ENCODE measurements around the gene LARGE1. TPM values are rescaled to one million over a fixed set of nuclear protein-coding genes. Genes with fewer than 3 reads are reported as not detected.

Gene LARGE1
- total RNA-seq, 4 donors from 2014 or later, result 24.9 to 51.0 (median 32.7) TPM

- 93 to 94% methylated on average over 4 of the region's 4 CpGs for WGBS, 2 donors
- H3K4me3 ChIP-seq, result no peak overlapping the region
- H3K27ac ChIP-seq, result no peak overlapping the region
- H3K27me3 ChIP-seq, result no peaks in the 10 kb centered on the region
- peaks cover 0 to 3% (median 0%) of the 10 kb centered on the region in 4 donors for H3K9me3 ChIP-seq
- TF ChIP-seq POLR2A (IDR thresholded peaks at IDR 0.05) (no peak), EP300 (IDR thresholded peaks at IDR 0.05) (no peak), CTCF (IDR thresholded peaks at IDR 0.05) (no peak)
- H3K36me3 ChIP-seq, result peaks cover 0 to 12% (median 0%) of the 10 kb centered on the region in 3 donors
- DNase-seq (ENCODE audit: low spot score in 2 of 2), result no peak
- H3K4me1 ChIP-seq, result no peaks in the 10 kb centered on the region
Measured at GRCh38 chr22:33748714-33749113, 171.6 kb downstream of the LARGE1 start.

GRCh38 chr22:33747576-33748180 is 172.6 kb downstream of the LARGE1 start:
- Histone ChIP-seq H3K4me3 (no peak overlapping the region), H3K36me3 (peaks cover 0 to 3% (median 0%) of the 10 kb centered on the region in 3 donors), H3K9me3 (no peaks in the 10 kb centered on the region), H3K27ac (no peak overlapping the region), H3K4me1 (no peaks in the 10 kb centered on the region), H3K27me3 (no peaks in the 10 kb centered on the region)
- TF ChIP-seq POLR2A (IDR thresholded peaks at IDR 0.05) (no peak), EP300 (IDR thresholded peaks at IDR 0.05) (no peak), CTCF (IDR thresholded peaks at IDR 0.05) (no peak)
- DNase-seq (ENCODE audit: low spot score in 2 of 2), result no peak
- 96 to 99% methylated on average over 4 of the region's 4 CpGs for WGBS, 2 donors

- no peak overlapping the region for H3K27ac ChIP-seq
- TF ChIP-seq POLR2A (IDR thresholded peaks at IDR 0.05) (no peak), EP300 (IDR thresholded peaks at IDR 0.05) (no peak), CTCF (IDR thresholded peaks at IDR 0.05) (no peak)
- no peaks in the 10 kb centered on the region for H3K27me3 ChIP-seq
- no peaks in the 10 kb centered on the region for H3K36me3 ChIP-seq
- DNase-seq (ENCODE audit: low spot score in 2 of 2), result no peak
- no peaks in the 10 kb centered on the region for H3K9me3 ChIP-seq
- H3K4me3 ChIP-seq, result no peak overlapping the region
- WGBS, 2 donors, result 83 to 87% methylated on average over 1 of the region's 1 CpG
- no peaks in the 10 kb centered on the region for H3K4me1 ChIP-seq
Measured at GRCh38 chr22:33747029-33747428, 173.2 kb downstream of the LARGE1 start.

GRCh38 chr22:33746501-33746928 is 173.8 kb downstream of the LARGE1 start:
- no peaks in the 10 kb centered on the region for H3K36me3 ChIP-seq
- no peak for DNase-seq (ENCODE audit: low spot score in 2 of 2)
- H3K4me3 ChIP-seq, result no peak overlapping the region
- WGBS, 2 donors, result 87 to 90% methylated on average over 3 of the region's 3 CpGs
- no peak overlapping the region for H3K27ac ChIP-seq
- TF ChIP-seq CTCF (IDR thresholded peaks at IDR 0.05), result no peak
- no peak for TF ChIP-seq EP300 (IDR thresholded peaks at IDR 0.05)
- no peak for TF ChIP-seq POLR2A (IDR thresholded peaks at IDR 0.05)
- no peaks in the 10 kb centered on the region for H3K4me1 ChIP-seq
- H3K9me3 ChIP-seq, result no peaks in the 10 kb centered on the region
- no peaks in the 10 kb centered on the region for H3K27me3 ChIP-seq

GRCh38 chr22:33745501-33745900 is 174.8 kb downstream of the LARGE1 start:
- Histone ChIP-seq H3K4me3 (no peak overlapping the region), H3K27ac (no peak overlapping the region), H3K9me3 (no peaks in the 10 kb centered on the region), H3K4me1 (no peaks in the 10 kb centered on the region), H3K36me3 (no peaks in the 10 kb centered on the region), H3K27me3 (no peaks in the 10 kb centered on the region)
- WGBS, 2 donors, result 86 to 90% methylated on average over 7 of the region's 7 CpGs
- no peak for DNase-seq (ENCODE audit: low spot score in 2 of 2)
- TF ChIP-seq CTCF (IDR thresholded peaks at IDR 0.05), result no peak
- no peak for TF ChIP-seq POLR2A (IDR thresholded peaks at IDR 0.05)
- TF ChIP-seq EP300 (IDR thresholded peaks at IDR 0.05), result no peak

Data from tibial nerve (tissue), 4 donors.